Activated CD4-positive, alpha-beta T cell treated with anti-CD3 and anti-CD28 coated beads for 36 hours (primary cell): ENCODE data around the gene ATP7B. TPM values are rescaled to one million over a fixed set of nuclear protein-coding genes. Genes with fewer than 3 reads are reported as not detected.
"Not testable (repeated sequence)": the region's sequence is repeated elsewhere in the genome, so short reads cannot be mapped to it uniquely, and the experiment has no call there.

Source experiments
- ATAC-seq: fragments of 200-7000 bp; cut with Tn5 transposase; one replicate; pipeline ENCODE4 v1.10.0; 2021; ENCODE audit warnings: mild to moderate bottlenecking, moderate library complexity
- CTCF ChIA-PET: fragments of 350-600 bp; sonication (Branson Sonifier 250); formaldehyde crosslinking; loops from one replicate; lab custom pipeline; 2021; ENCODE audit warnings: antibody characterized with exemption; lab: Charles Lee
- POLR2A ChIA-PET: fragments of 350-600 bp; sonication (Branson Sonifier 250); formaldehyde crosslinking; loops from one replicate; lab custom pipeline; 2021; ENCODE audit warnings: antibody characterized with exemption, inconsistent platforms; lab: Charles Lee
- DNase-seq: peaks from one replicate; pipeline ENCODE4 v3.0.0-alpha.2; 2020
- H3K27ac Mint-ChIP-seq: one replicate; pipeline ENCODE4 v1.8.0; 2021; ENCODE audit warnings: mixed read lengths
- H3K27me3 Mint-ChIP-seq: one replicate; pipeline ENCODE4 v1.8.0; 2021; ENCODE audit warnings: mixed read lengths
- H3K36me3 Mint-ChIP-seq: one replicate; pipeline ENCODE4 v1.8.0; 2021; ENCODE audit warnings: low read depth, mixed read lengths
- H3K4me1 Mint-ChIP-seq: one replicate; pipeline ENCODE4 v1.8.0; 2021; ENCODE audit warnings: mixed read lengths
- H3K4me3 Mint-ChIP-seq: one replicate; pipeline ENCODE4 v1.8.0; 2021; ENCODE audit warnings: mild to moderate bottlenecking, moderate library complexity, mixed read lengths
- H3K9me3 Mint-ChIP-seq: one replicate; pipeline ENCODE4 v1.8.0; 2021; ENCODE audit warnings: low read depth, mixed read lengths
- intact Hi-C, 2 experiments: fragments of 100-400 bp; cut with DNase I in 1 of 2; cut with micrococcal nuclease in 1 of 2; formaldehyde crosslinking; loops; one replicate each; pipeline versions ENCODE4 v1.14.2 to v1.15.1; 2022 to 2024; cut with DNase I, micrococcal nuclease
- total RNA-seq, 2 experiments: library from RNA; stranded (reverse); gene quantifications; one replicate each; pipeline ENCODE4 v1.2.3, GENCODE V29; 2021

ATP7B gene
- total RNA-seq, 2 experiments from 2014 or later: 1.1 to 1.4 TPM

GRCh38 chr13:51996641-51997040 is 14.6 kb downstream of the ATP7B start:
- H3K4me3 Mint-ChIP-seq: no peak overlapping the region
- no peak for DNase-seq
- H3K4me1 Mint-ChIP-seq: peaks cover 3% of the 10 kb centered on the region
- H3K9me3 Mint-ChIP-seq: no peaks in the 10 kb centered on the region
- no peak for ATAC-seq
- intact Hi-C loops: no loop called here
- POLR2A ChIA-PET: no interaction called here
- peaks cover 4% of the 10 kb centered on the region for H3K27me3 Mint-ChIP-seq
- no peaks in the 10 kb centered on the region for H3K36me3 Mint-ChIP-seq
- H3K27ac Mint-ChIP-seq: no peak overlapping the region
- CTCF ChIA-PET: interaction anchor here (0.7 to 0.9 kb wide), 2 partner anchors 88 to 390 kb away, joined by 3 read pairs; no protein-coding TSS in a partner anchor

- H3K27me3 Mint-ChIP-seq: peaks cover 4% of the 10 kb centered on the region
- H3K4me3 Mint-ChIP-seq: no peak overlapping the region
- ChIA-PET CTCF (interaction anchor here (1.0 kb wide), 1 partner anchor 178 kb away, joined by 3 read pairs; no protein-coding TSS in a partner anchor), POLR2A (no interaction called here)
- H3K27ac Mint-ChIP-seq: no peak overlapping the region
- intact Hi-C loops: no loop called here
- no peaks in the 10 kb centered on the region for H3K9me3 Mint-ChIP-seq
- H3K4me1 Mint-ChIP-seq: no peaks in the 10 kb centered on the region
- DNase-seq (no peak), ATAC-seq (no peak)
- H3K36me3 Mint-ChIP-seq: no peaks in the 10 kb centered on the region
Observed at GRCh38 chr13:51995677-51996551, 15.3 kb downstream of the ATP7B start.

GRCh38 chr13:51993713-51994112 is 17.5 kb downstream of the ATP7B start:
- Mint-ChIP-seq H3K4me1 (no peaks in the 10 kb centered on the region), H3K9me3 (no peaks in the 10 kb centered on the region), H3K36me3 (no peaks in the 10 kb centered on the region), H3K4me3 (no peak overlapping the region), H3K27ac (no peak overlapping the region), H3K27me3 (no peaks in the 10 kb centered on the region)
- ChIA-PET CTCF (interaction anchor here (1.9 kb wide), 1 partner anchor 8 kb away, joined by 9 read pairs; no protein-coding TSS in a partner anchor), POLR2A (no interaction called here)
- no peak for DNase-seq
- ATAC-seq: no peak
- intact Hi-C loops: no loop called here

DNA sequence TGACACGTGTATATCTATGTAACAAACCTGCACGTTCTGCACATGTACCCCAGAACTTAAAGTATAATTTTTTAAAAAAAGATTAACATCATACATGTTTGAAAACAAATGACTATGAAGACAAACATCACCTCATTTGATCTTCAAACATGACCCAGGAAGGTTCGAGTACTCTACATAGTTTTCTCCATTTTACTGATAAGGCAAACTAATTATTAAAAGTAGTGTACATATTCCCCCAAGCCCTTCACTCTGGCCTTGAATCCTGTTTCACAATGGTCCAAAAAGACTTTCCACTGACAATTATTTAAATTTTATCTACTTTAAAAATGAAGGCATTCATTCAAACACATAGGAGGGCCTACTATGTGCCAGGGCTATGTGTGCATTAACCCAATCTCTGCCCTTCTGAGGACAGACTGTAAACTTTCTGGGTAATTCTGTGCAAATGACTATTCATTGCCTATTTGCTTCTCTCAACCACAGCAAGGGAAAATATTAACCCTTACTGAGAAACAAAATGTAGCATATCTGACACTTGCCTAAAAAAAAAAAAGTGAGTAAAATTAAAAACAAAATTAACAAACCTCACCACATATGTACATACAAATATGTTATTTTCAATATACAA is 22.1 kb downstream of the ATP7B start:
- DNase-seq (no peak), ATAC-seq (no peak)
- no peak overlapping the region for H3K27ac Mint-ChIP-seq
- H3K9me3 Mint-ChIP-seq: no peaks in the 10 kb centered on the region
- peaks cover 5% of the 10 kb centered on the region for H3K27me3 Mint-ChIP-seq
- intact Hi-C loops: no loop called here
- no peaks in the 10 kb centered on the region for H3K36me3 Mint-ChIP-seq
- no peaks in the 10 kb centered on the region for H3K4me1 Mint-ChIP-seq
- POLR2A ChIA-PET: interaction anchor here (0.6 kb wide), 1 partner anchor 12 kb away, joined by 5 read pairs; no protein-coding TSS in a partner anchor
- no peak overlapping the region for H3K4me3 Mint-ChIP-seq
- CTCF ChIA-PET: no interaction called here

DNA sequence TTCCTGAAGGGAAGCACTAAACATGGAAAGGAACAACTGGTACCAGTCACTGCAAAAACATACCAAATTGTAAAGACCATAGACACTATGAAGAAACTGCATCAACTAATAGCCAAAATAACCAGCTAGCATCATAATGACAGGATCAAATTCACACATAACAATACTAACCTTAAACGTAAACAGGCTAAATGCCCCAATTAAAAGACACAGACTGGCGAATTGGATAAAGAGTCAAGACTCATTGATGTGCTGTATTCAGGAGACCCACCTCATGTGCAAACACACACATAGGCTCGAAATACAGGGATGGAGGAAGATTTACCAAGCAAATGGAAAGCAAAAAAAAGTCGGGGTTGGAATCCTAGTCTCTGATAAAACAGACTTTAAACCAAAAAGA is 26.3 kb downstream of the ATP7B start:
- CTCF ChIA-PET: interaction anchor here (0.6 to 0.7 kb wide), 2 partner anchors 143 to 328 kb away, joined by 3 read pairs; no protein-coding TSS in a partner anchor
- ATAC-seq, H3K4me1 Mint-ChIP-seq, H3K27ac Mint-ChIP-seq, H3K9me3 Mint-ChIP-seq, DNase-seq, H3K27me3 Mint-ChIP-seq, H3K4me3 Mint-ChIP-seq, intact Hi-C loops, H3K36me3 Mint-ChIP-seq, POLR2A ChIA-PET: not testable (repeated sequence)

DNA sequence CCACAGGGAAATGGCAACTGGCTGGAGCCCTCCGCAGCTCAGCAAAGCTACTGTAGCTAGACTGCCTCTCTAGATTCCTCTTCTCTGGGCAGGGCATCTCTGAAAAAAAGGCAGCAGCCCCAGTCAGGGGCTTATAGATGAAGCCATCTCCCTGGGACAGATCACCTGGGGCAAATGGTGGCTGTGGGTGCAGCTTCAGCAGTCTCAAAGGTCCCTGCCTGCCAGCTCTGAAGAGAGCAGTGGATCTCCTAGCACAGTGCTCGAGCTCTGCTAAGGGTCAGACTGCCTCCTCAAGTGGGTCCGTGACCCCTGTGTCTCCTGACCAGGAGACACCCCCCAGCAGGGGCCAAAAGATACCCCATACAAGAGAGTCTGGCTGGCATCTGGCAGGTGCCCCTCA is 28.0 kb downstream of the ATP7B start:
- H3K27me3 Mint-ChIP-seq, H3K4me3 Mint-ChIP-seq, POLR2A ChIA-PET, intact Hi-C loops, H3K9me3 Mint-ChIP-seq, H3K27ac Mint-ChIP-seq, CTCF ChIA-PET, H3K4me1 Mint-ChIP-seq, ATAC-seq, DNase-seq, H3K36me3 Mint-ChIP-seq: not testable (repeated sequence)

DNA sequence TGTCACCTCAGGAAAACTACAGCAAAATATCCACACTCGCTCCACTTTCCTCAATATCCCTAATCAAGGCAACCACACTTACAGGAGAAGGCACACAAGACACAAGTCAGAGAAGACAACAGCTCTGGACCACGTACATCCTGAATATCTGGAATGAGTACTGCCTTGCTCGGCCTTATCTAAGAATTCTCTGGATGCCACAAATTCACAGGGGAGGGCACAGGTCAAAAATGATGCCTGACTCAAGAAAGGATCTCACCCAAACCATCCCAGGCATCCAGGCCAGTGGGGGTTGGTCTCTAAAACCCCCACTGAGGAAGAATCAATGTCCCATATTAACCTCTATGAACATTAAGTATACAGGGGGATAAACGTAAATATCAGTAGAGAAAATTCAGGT is 29.9 kb downstream of the ATP7B start:
- intact Hi-C loops: no loop called here
- no peaks in the 10 kb centered on the region for H3K36me3 Mint-ChIP-seq
- no peak for ATAC-seq
- no peak overlapping the region for H3K4me3 Mint-ChIP-seq
- no peak for DNase-seq
- ChIA-PET CTCF (interaction anchor here (0.5 to 0.7 kb wide), 2 partner anchors 21 to 146 kb away, joined by 3 read pairs; no protein-coding TSS in a partner anchor), POLR2A (no interaction called here)
- H3K27me3 Mint-ChIP-seq: peaks cover 5% of the 10 kb centered on the region
- no peaks in the 10 kb centered on the region for H3K9me3 Mint-ChIP-seq
- no peak overlapping the region for H3K27ac Mint-ChIP-seq
- no peaks in the 10 kb centered on the region for H3K4me1 Mint-ChIP-seq

DNA sequence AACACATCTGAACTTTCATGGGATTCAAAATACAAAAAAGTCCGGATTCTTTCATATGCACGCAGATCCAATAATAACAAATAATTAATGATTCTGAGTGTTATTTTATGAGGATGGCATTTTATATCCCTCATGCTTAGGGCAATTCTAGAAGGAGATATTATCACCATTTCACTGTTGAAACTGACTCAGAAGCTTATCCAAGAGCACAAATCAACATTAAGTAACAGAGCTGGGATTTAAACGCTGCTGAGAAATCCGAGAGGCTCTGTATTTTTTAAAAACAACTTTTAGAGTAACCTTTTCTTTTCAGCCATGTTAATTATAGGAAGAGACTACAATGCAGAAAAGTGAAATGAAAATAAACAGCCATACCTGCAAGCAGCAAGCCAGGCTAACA is 30.3 kb downstream of the ATP7B start:
- no peak overlapping the region for H3K27ac Mint-ChIP-seq
- H3K9me3 Mint-ChIP-seq: no peaks in the 10 kb centered on the region
- intact Hi-C loops: no loop called here
- ChIA-PET CTCF (interaction anchor here (0.5 to 0.7 kb wide), 2 partner anchors 20 to 146 kb away, joined by 3 read pairs; no protein-coding TSS in a partner anchor), POLR2A (no interaction called here)
- H3K27me3 Mint-ChIP-seq: peaks cover 5% of the 10 kb centered on the region
- DNase-seq (no peak), ATAC-seq (no peak)
- H3K36me3 Mint-ChIP-seq: no peaks in the 10 kb centered on the region
- no peaks in the 10 kb centered on the region for H3K4me1 Mint-ChIP-seq
- H3K4me3 Mint-ChIP-seq: no peak overlapping the region

DNA sequence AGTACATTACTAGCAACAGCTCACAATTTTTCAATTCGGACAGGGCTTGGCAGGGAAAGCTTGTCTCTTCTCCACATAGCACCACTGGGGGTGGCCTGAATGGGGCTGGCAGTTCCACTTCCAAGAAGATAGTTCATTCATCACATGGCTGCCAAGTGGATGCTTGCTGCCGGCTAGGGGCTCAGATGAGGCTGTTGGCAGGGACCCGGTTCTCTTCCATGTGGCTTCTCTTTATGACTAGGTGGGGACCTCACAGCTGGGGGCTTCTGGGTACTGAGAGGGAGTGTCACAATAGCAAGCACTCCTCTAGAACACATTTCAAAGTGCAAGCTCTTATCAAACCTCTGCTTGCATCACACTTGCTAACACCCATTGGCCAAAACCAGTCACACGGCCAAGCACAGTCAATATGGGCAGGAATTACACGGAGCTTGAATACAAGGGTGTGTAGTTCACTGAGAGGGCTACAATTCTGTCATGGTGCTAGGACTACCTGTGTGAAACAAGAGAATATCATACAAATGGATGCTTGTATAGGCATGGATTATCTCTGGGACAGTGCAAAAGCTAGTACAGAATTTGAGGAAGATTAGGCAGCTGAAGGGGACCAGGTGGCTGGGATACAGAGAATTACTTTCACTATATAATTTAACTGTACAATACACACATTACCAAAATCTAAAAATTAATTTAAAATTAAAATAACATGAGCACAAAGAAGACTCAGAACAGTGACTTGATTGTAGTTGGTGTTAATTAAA is 32.3 kb downstream of the ATP7B start:
- POLR2A ChIA-PET: no interaction called here
- Mint-ChIP-seq H3K27ac (no peak overlapping the region), H3K9me3 (no peaks in the 10 kb centered on the region), H3K36me3 (no peaks in the 10 kb centered on the region), H3K27me3 (no peaks in the 10 kb centered on the region), H3K4me3 (no peak overlapping the region), H3K4me1 (no peaks in the 10 kb centered on the region)
- DNase-seq (peak; percentile 12), ATAC-seq (peak; percentile 23)
- CTCF ChIA-PET: interaction anchor here (1.4 kb wide), 1 partner anchor 22 kb away, joined by 3 read pairs; no protein-coding TSS in a partner anchor
- intact Hi-C loops: no loop called here

- H3K27ac Mint-ChIP-seq: no peak overlapping the region
- CTCF ChIA-PET: interaction anchor here (0.6 kb wide), 1 partner anchor 178 kb away, joined by 3 read pairs; no protein-coding TSS in a partner anchor
Observed at GRCh38 chr13:51977625-51978024, 33.6 kb downstream of the ATP7B start.

DNA sequence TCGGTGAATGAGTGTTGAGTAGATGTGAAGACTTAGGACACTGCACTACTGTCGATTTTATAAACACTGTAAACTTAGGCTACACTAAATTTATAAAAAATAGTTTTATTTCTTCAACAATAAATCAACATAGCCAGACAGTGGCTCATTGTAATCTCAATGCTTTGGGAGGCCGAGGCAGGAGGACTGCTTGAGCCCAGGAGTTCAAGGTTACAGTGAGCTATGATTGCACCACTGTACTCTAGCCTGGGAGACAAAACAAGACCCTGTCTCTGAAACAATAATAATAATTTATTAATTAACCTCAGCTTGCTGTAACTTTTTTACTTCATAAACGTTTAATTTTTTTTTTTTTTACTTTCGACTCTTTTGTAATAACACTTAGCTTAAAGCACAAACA is 34.4 kb downstream of the ATP7B start:
- no peaks in the 10 kb centered on the region for H3K27me3 Mint-ChIP-seq
- H3K4me1 Mint-ChIP-seq: no peaks in the 10 kb centered on the region
- ChIA-PET POLR2A (interaction anchor here (0.7 kb wide), 1 partner anchor 12 kb away, joined by 5 read pairs; no protein-coding TSS in a partner anchor), CTCF (interaction anchor here (0.6 to 1.8 kb wide), 3 partner anchors 10 to 179 kb away, joined by 3 to 6 read pairs (median 4); no protein-coding TSS in a partner anchor)
- DNase-seq (no peak), ATAC-seq (no peak)
- H3K4me3 Mint-ChIP-seq: no peak overlapping the region
- H3K36me3 Mint-ChIP-seq: no peaks in the 10 kb centered on the region
- no peak overlapping the region for H3K27ac Mint-ChIP-seq
- intact Hi-C loops: no loop called here
- no peaks in the 10 kb centered on the region for H3K9me3 Mint-ChIP-seq

More at GRCh38 chr13:51977625-51978024, 33.6 kb downstream of the ATP7B start:
- Mint-ChIP-seq H3K9me3 (no peaks in the 10 kb centered on the region), H3K36me3 (no peaks in the 10 kb centered on the region), H3K27me3 (no peaks in the 10 kb centered on the region), H3K4me1 (no peaks in the 10 kb centered on the region), H3K4me3 (no peak overlapping the region)
- ATAC-seq: no peak
- POLR2A ChIA-PET: interaction anchor here (0.7 kb wide), 1 partner anchor 12 kb away, joined by 5 read pairs; no protein-coding TSS in a partner anchor
- intact Hi-C loops: no loop called here
- no peak for DNase-seq
